GM18526 (cell line): ENCODE results near the gene CTNNA3.

Experiments
- POLR2A ChIP-seq: IDR thresholded peaks from 3 replicates; pipeline ENCODE4 v1.6.1; 2011; ENCODE audit not compliant: insufficient read length; ENCODE audit errors: extremely low read depth

CTNNA3 gene

GRCh38 chr10:67666416-67667034, 29.5 kb downstream of the CTNNA3 start:
- no peak for TF ChIP-seq POLR2A

- TF ChIP-seq POLR2A = no peak
Measured at GRCh38 chr10:67665491-67665890, 30.5 kb downstream of the CTNNA3 start.

- no peak for TF ChIP-seq POLR2A
Measured at GRCh38 chr10:67664942-67665341, 31.1 kb downstream of the CTNNA3 start.

GRCh38 chr10:67663449-67664087, 32.4 kb downstream of the CTNNA3 start:
- TF ChIP-seq POLR2A = no peak

GRCh38 chr10:67662415-67662814, 33.6 kb downstream of the CTNNA3 start:
- no peak for TF ChIP-seq POLR2A

- no peak for TF ChIP-seq POLR2A
Measured at GRCh38 chr10:67659497-67659896, 36.5 kb downstream of the CTNNA3 start.

- no peak for TF ChIP-seq POLR2A
Measured at GRCh38 chr10:67657775-67658174, 38.2 kb downstream of the CTNNA3 start.

- TF ChIP-seq POLR2A = no peak
Measured at GRCh38 chr10:67650558-67650957, 45.4 kb downstream of the CTNNA3 start.

- TF ChIP-seq POLR2A = no peak
Measured at GRCh38 chr10:67648613-67649229, 47.3 kb downstream of the CTNNA3 start.

- TF ChIP-seq POLR2A = no peak
Measured at GRCh38 chr10:67630904-67631303, 65.1 kb downstream of the CTNNA3 start.

- no peak for TF ChIP-seq POLR2A
Measured at GRCh38 chr10:67629461-67629971, 66.5 kb downstream of the CTNNA3 start.

- no peak for TF ChIP-seq POLR2A
Measured at GRCh38 chr10:67622984-67623383, 73.0 kb downstream of the CTNNA3 start.

GRCh38 chr10:67622511-67622910, 73.5 kb downstream of the CTNNA3 start:
- TF ChIP-seq POLR2A = no peak

- no peak for TF ChIP-seq POLR2A
Measured at GRCh38 chr10:67621834-67622233, 74.2 kb downstream of the CTNNA3 start.

GRCh38 chr10:67618116-67618515, 77.9 kb downstream of the CTNNA3 start:
- TF ChIP-seq POLR2A = no peak

GRCh38 chr10:67612577-67613537, 83.1 kb downstream of the CTNNA3 start:
- no peak for TF ChIP-seq POLR2A

GRCh38 chr10:67612176-67612575, 83.8 kb downstream of the CTNNA3 start:
- no peak for TF ChIP-seq POLR2A
